SK-N-SH (cell line): ENCODE measurements around the gene HPN.

Source experiments
- FOXM1 ChIP-seq: IDR thresholded peaks from 2 replicates; pipeline ENCODE4 v1.4.0; 2012; ENCODE audit warnings: low read depth, mild to moderate bottlenecking
- SMC3 ChIP-seq: IDR thresholded peaks from 2 replicates; pipeline ENCODE4 v1.6.1; 2012; ENCODE audit warnings: low read depth, low read length, improper control_type of control experiment
- TF ChIP-seq, protein P1 (sequence below): fragments of 200-600 bp; sonication (generic); IDR thresholded peaks from 2 replicates; pipeline ENCODE4 v1.6.1; 2017; ENCODE audit warnings: antibody characterized with exemption, mild to moderate bottlenecking, moderate library complexity

DNA sequence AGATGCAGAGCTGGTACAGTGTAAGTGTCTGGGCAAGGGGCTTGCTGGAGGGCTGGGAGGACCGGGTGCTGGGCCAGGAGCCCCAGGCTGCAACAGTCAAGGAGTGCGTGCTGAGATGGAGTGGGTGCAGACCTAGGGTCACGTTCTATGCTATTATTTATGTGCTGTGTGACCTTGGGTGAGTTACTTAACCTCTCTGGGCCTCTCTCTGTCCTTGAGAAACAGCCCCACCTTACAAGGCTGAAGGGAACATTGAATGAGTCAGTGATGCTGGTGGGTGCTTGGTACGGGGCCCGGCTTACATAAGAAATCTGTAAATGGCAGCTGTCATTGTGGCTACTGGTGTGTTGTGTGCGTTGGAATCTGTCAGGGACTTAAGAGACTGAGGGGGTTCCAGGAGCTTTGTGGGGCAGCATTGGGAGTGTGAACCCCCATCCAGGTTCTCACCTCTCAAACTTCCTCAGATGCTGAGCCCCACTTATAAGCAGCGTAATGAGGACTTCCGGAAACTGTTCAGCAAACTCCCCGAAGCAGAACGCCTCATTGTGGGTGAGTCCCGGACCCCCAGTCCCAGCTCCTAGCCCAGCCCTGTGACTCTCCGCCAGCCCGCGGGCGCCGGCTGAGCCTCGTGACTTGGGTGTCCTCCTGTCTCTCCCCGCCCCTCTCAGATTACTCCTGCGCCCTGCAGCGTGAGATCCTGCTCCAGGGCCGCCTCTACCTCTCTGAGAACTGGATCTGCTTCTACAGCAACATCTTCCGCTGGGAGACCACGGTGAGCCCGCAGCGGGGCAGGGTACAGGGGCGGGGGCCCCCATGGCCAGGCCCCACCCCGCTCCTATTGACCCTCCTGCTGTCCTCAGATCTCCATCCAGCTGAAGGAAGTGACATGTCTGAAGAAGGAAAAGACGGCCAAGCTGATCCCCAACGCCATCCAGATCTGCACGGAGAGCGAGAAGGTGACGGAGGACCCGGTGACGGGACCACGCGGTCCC lies 31.8 kb upstream of the HPN start:
- TF ChIP-seq SMC3 (no peak), FOXM1 (no peak)
- TF ChIP-seq, protein P1, sequence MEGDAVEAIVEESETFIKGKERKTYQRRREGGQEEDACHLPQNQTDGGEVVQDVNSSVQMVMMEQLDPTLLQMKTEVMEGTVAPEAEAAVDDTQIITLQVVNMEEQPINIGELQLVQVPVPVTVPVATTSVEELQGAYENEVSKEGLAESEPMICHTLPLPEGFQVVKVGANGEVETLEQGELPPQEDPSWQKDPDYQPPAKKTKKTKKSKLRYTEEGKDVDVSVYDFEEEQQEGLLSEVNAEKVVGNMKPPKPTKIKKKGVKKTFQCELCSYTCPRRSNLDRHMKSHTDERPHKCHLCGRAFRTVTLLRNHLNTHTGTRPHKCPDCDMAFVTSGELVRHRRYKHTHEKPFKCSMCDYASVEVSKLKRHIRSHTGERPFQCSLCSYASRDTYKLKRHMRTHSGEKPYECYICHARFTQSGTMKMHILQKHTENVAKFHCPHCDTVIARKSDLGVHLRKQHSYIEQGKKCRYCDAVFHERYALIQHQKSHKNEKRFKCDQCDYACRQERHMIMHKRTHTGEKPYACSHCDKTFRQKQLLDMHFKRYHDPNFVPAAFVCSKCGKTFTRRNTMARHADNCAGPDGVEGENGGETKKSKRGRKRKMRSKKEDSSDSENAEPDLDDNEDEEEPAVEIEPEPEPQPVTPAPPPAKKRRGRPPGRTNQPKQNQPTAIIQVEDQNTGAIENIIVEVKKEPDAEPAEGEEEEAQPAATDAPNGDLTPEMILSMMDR = no peak
